ENCODE results near the gene FGD1.

- TF ChIP-seq CTCF (IDR thresholded peaks at IDR 0.05) = no peak
- TF ChIP-seq POLR2A (IDR thresholded peaks at IDR 0.05) = no peak
Measured at GRCh38 chrX:54422168-54422567, 73.9 kb downstream of the FGD1 start.
